GM12801 (cell line): ENCODE results near the gene TMEM42.

ENCODE experiments used
- TF ChIP-seq, protein P1 (sequence below): IDR thresholded peaks from one replicate; pipeline ENCODE4 v1.5.1; 2011; ENCODE audit warnings: control low read depth; ENCODE audit not compliant: insufficient read length; ENCODE audit errors: extremely low read depth

Gene TMEM42

DNA sequence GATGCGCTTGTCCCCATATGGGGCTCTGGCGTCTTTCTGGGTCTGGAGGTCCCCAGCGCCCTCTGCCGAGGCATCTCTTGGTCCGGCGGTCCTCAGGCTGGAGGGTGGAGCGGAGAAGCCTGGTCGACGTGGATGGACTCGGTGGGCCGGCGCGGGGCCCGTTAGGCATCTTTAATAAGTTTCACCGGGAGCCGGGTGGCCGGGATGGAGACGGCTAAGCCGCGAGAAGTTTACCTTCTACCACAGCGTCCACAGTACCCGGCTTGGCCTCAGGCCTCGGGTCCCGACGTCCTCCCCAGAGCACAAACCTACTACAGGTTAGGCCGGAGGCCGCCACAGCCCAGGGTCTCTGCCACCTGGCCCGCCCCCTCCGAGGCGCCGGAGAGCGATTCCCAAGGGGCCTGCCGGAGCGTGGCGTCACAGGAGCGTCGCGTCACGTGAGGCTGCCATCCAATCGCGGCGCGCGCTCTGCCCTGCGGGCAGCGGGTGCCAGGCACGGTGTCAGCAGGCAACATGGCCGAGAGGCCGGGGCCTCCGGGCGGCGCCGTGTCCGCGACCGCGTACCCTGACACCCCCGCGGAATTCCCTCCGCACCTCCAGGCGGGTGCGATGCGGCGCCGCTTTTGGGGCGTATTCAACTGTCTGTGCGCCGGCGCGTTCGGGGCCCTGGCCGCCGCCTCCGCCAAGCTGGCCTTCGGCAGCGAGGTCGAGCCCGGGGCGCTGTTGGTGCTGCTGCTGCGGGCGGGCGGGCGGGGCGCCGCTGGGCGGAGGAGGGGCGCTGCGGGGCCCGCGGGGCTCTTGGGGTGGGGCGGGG lies at the start of gene TMEM42:
TSS of gene TMEM42 (plus strand) at position 501 of the 814 bp plus-strand sequence. CDS start at position 514, 13 bp downstream.
- TF ChIP-seq, protein P1, sequence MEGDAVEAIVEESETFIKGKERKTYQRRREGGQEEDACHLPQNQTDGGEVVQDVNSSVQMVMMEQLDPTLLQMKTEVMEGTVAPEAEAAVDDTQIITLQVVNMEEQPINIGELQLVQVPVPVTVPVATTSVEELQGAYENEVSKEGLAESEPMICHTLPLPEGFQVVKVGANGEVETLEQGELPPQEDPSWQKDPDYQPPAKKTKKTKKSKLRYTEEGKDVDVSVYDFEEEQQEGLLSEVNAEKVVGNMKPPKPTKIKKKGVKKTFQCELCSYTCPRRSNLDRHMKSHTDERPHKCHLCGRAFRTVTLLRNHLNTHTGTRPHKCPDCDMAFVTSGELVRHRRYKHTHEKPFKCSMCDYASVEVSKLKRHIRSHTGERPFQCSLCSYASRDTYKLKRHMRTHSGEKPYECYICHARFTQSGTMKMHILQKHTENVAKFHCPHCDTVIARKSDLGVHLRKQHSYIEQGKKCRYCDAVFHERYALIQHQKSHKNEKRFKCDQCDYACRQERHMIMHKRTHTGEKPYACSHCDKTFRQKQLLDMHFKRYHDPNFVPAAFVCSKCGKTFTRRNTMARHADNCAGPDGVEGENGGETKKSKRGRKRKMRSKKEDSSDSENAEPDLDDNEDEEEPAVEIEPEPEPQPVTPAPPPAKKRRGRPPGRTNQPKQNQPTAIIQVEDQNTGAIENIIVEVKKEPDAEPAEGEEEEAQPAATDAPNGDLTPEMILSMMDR: no peak

DNA sequence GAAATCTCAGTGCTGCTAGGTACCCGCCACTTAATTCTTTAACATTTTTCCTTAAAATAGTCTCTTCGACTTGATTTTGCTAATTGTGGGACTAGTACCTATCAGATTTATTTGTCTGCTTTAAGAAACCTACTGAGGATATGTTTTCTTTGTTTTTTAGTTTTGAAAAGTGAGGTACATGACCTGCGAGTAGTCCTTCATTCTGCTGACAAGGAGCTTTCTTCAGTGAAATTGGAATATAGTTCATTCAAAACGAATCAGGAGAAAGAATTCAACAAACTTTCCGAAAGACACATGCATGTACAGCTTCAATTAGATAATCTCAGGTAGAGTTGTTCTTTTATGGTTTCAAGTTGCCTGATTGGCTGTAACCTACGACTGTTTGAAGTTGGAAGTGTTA lies 47.0 kb upstream of the TMEM42 start:
- TF ChIP-seq, protein P1: no peak

DNA sequence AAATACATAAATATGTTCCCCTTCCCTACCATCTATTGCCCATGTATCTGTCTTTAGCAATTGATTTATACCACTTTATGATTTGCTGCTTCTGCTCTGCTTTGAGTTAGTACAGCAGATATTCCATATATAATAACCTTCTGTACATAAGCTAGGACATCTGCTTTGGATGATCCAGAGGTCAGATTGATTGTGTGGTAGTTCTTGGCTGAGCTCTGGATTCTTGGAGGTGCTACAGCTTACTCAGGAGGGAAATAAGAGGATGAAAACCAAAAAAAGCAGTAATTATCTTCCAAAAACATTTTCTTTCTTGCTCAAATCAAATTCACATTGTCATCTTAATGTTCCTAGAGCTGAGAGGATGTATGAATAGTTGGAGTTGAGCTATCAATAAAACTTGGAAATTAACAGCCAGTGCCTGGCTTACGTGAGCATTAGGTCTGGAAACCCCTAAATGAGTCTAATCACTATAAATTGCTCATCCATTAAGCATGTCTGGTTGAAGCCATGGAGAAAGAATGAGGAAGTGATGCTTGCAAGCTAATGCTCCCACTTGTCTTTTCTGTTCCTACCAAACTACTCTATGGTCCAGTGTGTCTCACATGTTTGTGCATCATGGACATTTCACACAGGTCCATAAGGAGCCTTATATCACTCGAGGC lies 36.3 kb upstream of the TMEM42 start:
- TF ChIP-seq, protein P1: no peak

DNA sequence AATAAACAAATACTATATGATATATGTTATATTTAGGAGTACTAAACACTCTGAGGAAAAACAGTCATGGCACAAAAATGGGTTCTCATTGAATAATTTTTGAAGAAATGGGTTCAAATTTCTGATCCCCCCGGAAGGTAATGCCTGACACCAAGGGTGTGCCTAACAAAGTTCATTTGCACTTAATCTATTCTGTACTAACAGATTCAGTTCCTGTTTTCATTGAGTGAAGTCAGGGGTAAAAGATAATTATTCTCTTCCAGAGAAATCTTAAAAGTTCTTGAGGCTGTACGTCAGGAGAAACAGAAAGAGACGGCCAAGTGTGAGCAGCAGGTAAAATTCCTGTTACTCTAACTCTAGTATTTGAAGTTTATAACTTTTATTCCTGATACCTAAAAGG lies 34.5 kb upstream of the TMEM42 start:
- TF ChIP-seq, protein P1: no peak

DNA sequence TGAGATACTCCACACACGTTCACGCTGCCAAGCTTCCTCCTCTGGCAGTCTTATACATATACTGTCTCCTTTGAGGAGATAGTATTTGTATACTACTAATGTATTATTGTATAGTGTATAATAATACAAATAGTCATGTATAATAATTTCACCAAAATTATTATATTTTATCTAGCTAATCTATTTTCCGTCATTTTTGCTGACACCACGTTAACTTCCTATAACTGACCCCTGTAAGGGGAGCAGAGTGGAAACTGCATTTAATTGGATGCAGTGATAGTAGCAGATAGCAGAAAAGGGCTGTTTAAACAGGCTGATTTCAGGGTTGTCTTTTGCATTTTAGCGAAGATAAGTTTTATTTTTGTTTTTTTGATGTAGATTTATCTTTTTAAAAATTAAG lies 30.5 kb upstream of the TMEM42 start:
- TF ChIP-seq, protein P1: no peak

DNA sequence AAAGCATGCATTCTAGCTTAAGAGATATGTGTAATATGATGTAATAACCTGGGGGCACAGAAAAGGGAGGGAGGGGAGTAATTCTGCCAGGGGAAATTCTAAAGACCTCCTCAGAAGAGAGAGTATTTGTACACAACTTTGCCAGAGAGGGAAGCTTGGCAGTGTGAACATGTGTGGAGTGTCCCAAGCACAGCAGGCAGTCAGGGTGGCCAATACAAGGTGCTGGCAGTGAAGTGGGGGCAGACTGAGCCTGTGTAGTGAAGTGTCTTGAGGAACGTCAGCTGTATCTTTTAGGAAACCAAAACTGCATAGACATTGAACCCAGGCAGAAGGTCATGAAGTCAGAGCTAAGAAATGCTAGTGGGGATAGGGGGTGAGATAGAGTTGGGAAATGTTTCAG lies 29.7 kb upstream of the TMEM42 start:
- TF ChIP-seq, protein P1: no peak

DNA sequence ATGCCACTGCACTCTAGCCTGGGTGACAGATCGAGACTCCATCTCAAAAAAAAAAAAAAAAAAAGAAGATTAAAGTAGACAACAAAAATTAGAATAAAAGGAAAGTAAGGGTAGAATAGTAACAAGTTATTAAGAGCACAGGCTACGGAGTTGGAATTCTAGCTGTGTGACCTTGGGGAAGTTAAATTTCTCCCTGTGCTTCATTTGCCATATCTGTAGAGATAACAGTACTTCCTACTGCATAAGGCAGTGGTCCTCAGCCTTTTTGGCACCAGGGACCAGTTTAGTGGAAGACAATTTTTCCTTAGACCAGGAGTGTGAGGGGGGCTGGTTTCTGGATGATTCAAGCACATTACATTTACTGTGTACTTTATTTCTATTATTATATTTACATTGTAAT lies 28.7 kb upstream of the TMEM42 start:
- TF ChIP-seq, protein P1: no peak
